SK-N-SH (cell line): ENCODE data around the gene ELAVL2. TPM values are rescaled to one million over a fixed set of nuclear protein-coding genes. Genes with fewer than 3 reads are reported as not detected.

Source experiments
- CTCF ChIA-PET: fragments of 300-600, 350-600 bp; formaldehyde crosslinking; extraction: SDS; loops from one replicate; lab custom pipeline; 2021; lab: Yijun Ruan, JAX
- POLR2A ChIA-PET: fragments of 350-600 bp; sonication (Branson Sonifier 250); formaldehyde crosslinking; extraction: SDS; loops from one replicate; lab custom pipeline; 2020; ENCODE audit warnings: antibody characterized with exemption, inconsistent platforms; lab: Yijun Ruan, JAX
- DNase-seq: peaks from one replicate; pipeline ENCODE4 v3.0.0; 2012
- H2AFZ ChIP-seq: fragments of 200-600 bp; sonication (generic); 2 replicates; pipeline ENCODE4 v1.8.1; 2016; ENCODE audit warnings: antibody characterized with exemption, mild to moderate bottlenecking, low read depth
- H3F3A ChIP-seq: fragments of 200-600 bp; sonication (generic); replicated peaks from 2 replicates; pipeline ENCODE3; 2016; ENCODE audit warnings: antibody characterized with exemption, mild to moderate bottlenecking; ENCODE audit not compliant: insufficient read depth
- H3K27ac ChIP-seq, 2 experiments: fragments of 200-500 bp in 1 of 2; fragments of 200-600 bp in 1 of 2; sonication (Bioruptor generic) in 1 of 2; sonication (generic), shearing (Covaris generic) in 1 of 2; 2 replicates each; pipeline versions ENCODE4 v1.5.1 to v1.6.1; 2014 to 2016; ENCODE audit warnings: low read depth in 2 of 2, inconsistent platforms in 1 of 2, low read length in 1 of 2, mild to moderate bottlenecking in 1 of 2, mixed read lengths in 1 of 2
- H3K27me3 ChIP-seq: fragments of 200-600 bp; sonication (generic), shearing (Covaris generic); 2 replicates; pipeline ENCODE4 v1.6.1; 2016; ENCODE audit warnings: mixed run types; ENCODE audit not compliant: insufficient read depth
- H3K36me3 ChIP-seq, 2 experiments: fragments of 200-500 bp in 1 of 2; fragments of 200-600 bp in 1 of 2; sonication (Bioruptor generic) in 1 of 2; sonication (generic) in 1 of 2; replicated peaks in 1 of 2; 2 replicates each; pipeline versions ENCODE3 to v1.5.1; 2014 to 2016; ENCODE audit warnings: low read length in 1 of 2, mild to moderate bottlenecking in 1 of 2; ENCODE audit not compliant: insufficient read depth in 2 of 2, control insufficient read depth in 1 of 2
- H3K4me1 ChIP-seq, 2 experiments: fragments of 200-500 bp in 1 of 2; fragments of 200-600 bp in 1 of 2; sonication (Bioruptor generic) in 1 of 2; sonication (generic), shearing (Covaris generic) in 1 of 2; 2 replicates each; pipeline versions ENCODE4 v1.5.1 to v1.6.1; 2014 to 2016; ENCODE audit warnings: low read depth in 1 of 2, low read length in 1 of 2, mixed run types in 1 of 2; ENCODE audit not compliant: insufficient read depth in 2 of 2, control insufficient read depth in 1 of 2
- H3K4me2 ChIP-seq: fragments of 200-600 bp; sonication (generic), shearing (Covaris generic); 2 replicates; pipeline ENCODE4 v1.6.1; 2017; ENCODE audit warnings: mixed run types
- H3K4me3 ChIP-seq, 2 experiments: fragments of 200-500 bp in 1 of 2; fragments of 200-600 bp in 1 of 2; sonication (Bioruptor generic) in 1 of 2; sonication (generic), shearing (Covaris generic) in 1 of 2; 2 replicates each; pipeline versions ENCODE4 v1.5.1 to v1.8.1; 2014 to 2016; ENCODE audit warnings: low read depth in 2 of 2, inconsistent platforms in 1 of 2, low read length in 1 of 2, mild to moderate bottlenecking in 1 of 2, mixed read lengths in 1 of 2, moderate library complexity in 1 of 2
- H3K79me2 ChIP-seq: fragments of 200-600 bp; sonication (generic); 2 replicates; pipeline ENCODE4 v1.8.1; 2017; ENCODE audit warnings: mild to moderate bottlenecking; ENCODE audit not compliant: insufficient read depth
- H3K9ac ChIP-seq: fragments of 200-600 bp; sonication (generic); 2 replicates; pipeline ENCODE4 v1.6.1; 2017; ENCODE audit warnings: mixed run types
- H3K9me2 ChIP-seq: fragments of 200-600 bp; sonication (generic); 2 replicates; pipeline ENCODE4 v1.6.1; 2017; ENCODE audit warnings: mixed run types
- H3K9me3 ChIP-seq: fragments of 200-600 bp; sonication (generic); 2 replicates; pipeline ENCODE4 v1.6.1; 2017; ENCODE audit warnings: mixed run types, mild to moderate bottlenecking, moderate library complexity
- H4K20me1 ChIP-seq: fragments of 200-600 bp; sonication (generic); 2 replicates; pipeline ENCODE4 v1.6.1; 2017; ENCODE audit warnings: mild to moderate bottlenecking, mixed run types; ENCODE audit not compliant: insufficient read depth
- CHD2 ChIP-seq: fragments of 150-350 bp; IDR thresholded peaks from 2 replicates; pipeline ENCODE4 v1.6.1; 2018; ENCODE audit warnings: low read length; ENCODE audit not compliant: partially characterized antibody
- EP300 ChIP-seq, 2 experiments: IDR thresholded peaks; 2 replicates each; pipeline versions ENCODE4 v1.4.0 to v1.6.1; 2012; ENCODE audit warnings: borderline replicate concordance in 1 of 2, low read depth in 1 of 2, low read length in 1 of 2
- FOSL2 ChIP-seq: IDR thresholded peaks from 2 replicates; pipeline ENCODE4 v1.4.0; 2012; ENCODE audit warnings: low read depth, mild to moderate bottlenecking, moderate library complexity, borderline replicate concordance
- FOXJ3 ChIP-seq: sonication (generic); formaldehyde crosslinking; IDR thresholded peaks from 2 replicates; pipeline ENCODE4 v1.5.1; 2020; ENCODE audit warnings: mild to moderate bottlenecking, missing genetic modification reagents
- GATA2 ChIP-seq: sonication (generic); formaldehyde crosslinking; IDR thresholded peaks from 2 replicates; pipeline ENCODE4 v1.5.0; 2020; ENCODE audit warnings: mild to moderate bottlenecking, missing genetic modification reagents
- MEF2A ChIP-seq: IDR thresholded peaks from 2 replicates; pipeline ENCODE4 v1.4.0; 2012; ENCODE audit warnings: low read depth, borderline replicate concordance
- NFIC ChIP-seq: IDR thresholded peaks from 2 replicates; pipeline ENCODE4 v1.4.0; 2012; ENCODE audit warnings: borderline replicate concordance
- NRF1 ChIP-seq: IDR thresholded peaks from 2 replicates; pipeline ENCODE4 v1.6.1; 2012; ENCODE audit warnings: low read depth, mild to moderate bottlenecking, low read length
- PBX3 ChIP-seq: IDR thresholded peaks from 2 replicates; pipeline ENCODE4; 2012
- RAD21 ChIP-seq: IDR thresholded peaks from 2 replicates; pipeline ENCODE4 v1.6.1; 2012; ENCODE audit warnings: mild to moderate bottlenecking, low read length
- RCOR1 ChIP-seq: fragments of 150-350 bp; IDR thresholded peaks from 2 replicates; pipeline ENCODE4 v1.6.1; 2017; ENCODE audit warnings: antibody characterized with exemption, low read length
- RXRA ChIP-seq: IDR thresholded peaks from 2 replicates; pipeline ENCODE4 v1.4.0; 2012; ENCODE audit warnings: low read depth, mild to moderate bottlenecking, borderline replicate concordance
- SIN3A ChIP-seq: IDR thresholded peaks from 2 replicates; pipeline ENCODE4 v1.6.1; 2012; ENCODE audit warnings: low read depth, mild to moderate bottlenecking, low read length, moderate library complexity, borderline replicate concordance
- TEAD4 ChIP-seq: IDR thresholded peaks from 2 replicates; pipeline ENCODE4 v1.4.0; 2012; ENCODE audit warnings: mild to moderate bottlenecking, borderline replicate concordance; ENCODE audit not compliant: insufficient read depth
- ZBTB33 ChIP-seq: IDR thresholded peaks from 2 replicates; pipeline ENCODE4 v1.4.0; 2012; ENCODE audit warnings: low read depth, borderline replicate concordance
- WGBS: methylation state at CpG from one replicate; pipeline ENCODE4 v1.1.6; 2017; ENCODE audit warnings: low lambda C conversion rate; 5-methylcytosine and 5-hydroxymethylcytosine counted together
- polyA plus RNA-seq, 3 experiments: library from polyadenylated mRNA; depleted of rRNA; stranded (reverse); fragments of >200 nt; gene quantifications; 2 replicates each; pipeline ENCODE4 v1.2.3, GENCODE V29; 2012
- TF ChIP-seq, protein P1 (sequence below): IDR thresholded peaks from 2 replicates; pipeline ENCODE4 v1.4.0; 2012; ENCODE audit warnings: low read depth, borderline replicate concordance
- TF ChIP-seq, protein P2 (sequence below): fragments of 150-350 bp; IDR thresholded peaks from 2 replicates; pipeline ENCODE4 v1.6.1; 2017; ENCODE audit warnings: antibody characterized with exemption, low read length, low read depth, borderline replicate concordance
- TF ChIP-seq, protein P3 (sequence below): IDR thresholded peaks from 2 replicates; pipeline ENCODE4 v1.6.1; 2012; ENCODE audit warnings: mild to moderate bottlenecking, low read depth, low read length, moderate library complexity

The ELAVL2 gene
- polyA plus RNA-seq, 1 of the 3 experiments (the other 2 are of a cell fraction), result 0.15 TPM

DNA sequence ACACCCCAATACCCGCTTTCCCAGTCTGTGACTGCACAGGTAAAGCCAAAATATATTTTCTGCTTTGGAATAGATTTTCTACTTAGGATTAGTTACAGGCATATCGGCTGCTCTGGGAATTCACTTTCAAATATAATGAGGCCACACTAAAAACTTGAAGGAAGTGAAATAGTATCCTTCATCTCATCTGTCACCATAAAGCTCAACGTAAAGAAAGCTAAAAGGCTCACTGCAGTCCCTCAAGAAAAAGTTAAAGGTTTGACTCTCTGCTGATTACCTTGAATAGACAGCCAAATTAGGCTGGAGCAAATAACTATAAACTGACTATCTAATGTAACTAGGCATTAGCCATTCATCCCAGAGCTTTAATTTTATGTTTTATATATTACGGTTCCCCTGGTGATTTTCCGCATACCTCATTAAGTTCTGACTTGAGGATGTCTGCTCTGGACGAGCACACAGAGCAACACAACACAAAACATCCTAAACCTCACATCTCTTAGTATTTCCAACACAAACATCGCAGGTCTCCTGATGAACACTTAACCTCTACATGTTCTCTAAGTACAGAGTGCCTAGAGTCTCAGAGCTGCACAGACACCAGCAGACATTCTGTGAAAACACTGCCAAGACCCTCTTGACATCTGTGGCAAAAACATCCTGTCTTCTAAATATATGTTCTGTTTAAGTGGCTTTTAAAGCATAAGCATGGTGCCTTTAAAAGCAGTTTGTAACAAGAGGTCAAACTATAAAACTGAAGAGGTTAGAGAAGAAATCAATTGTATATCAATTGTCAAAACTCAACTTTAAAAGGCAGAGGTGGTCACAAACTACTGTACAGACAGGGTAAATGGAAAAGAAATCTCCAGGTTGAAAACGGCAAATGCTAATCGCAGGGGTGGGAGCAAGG is 35.4 kb downstream of the ELAVL2 start:
- CTCF ChIA-PET, result interaction anchor here (1.2 kb wide), 1 partner anchor 36 kb away, joined by 5 read pairs; the partner anchor contains the start of gene ELAVL2
- DNase-seq, result no peak
- H3K9me2 ChIP-seq, result no peaks in the 10 kb centered on the region
- H2AFZ ChIP-seq, result no peak overlapping the region
- TF ChIP-seq TEAD4 (no peak), GATA2 (CRISPR knock-in tag) (no peak), FOXJ3 (CRISPR knock-in tag) (no peak), RXRA (no peak), NFIC (no peak), MEF2A (no peak), SIN3A (no peak), RAD21 (no peak), FOSL2 (no peak), ZBTB33 (no peak), NRF1 (no peak), EP300 (IDR thresholded peaks at IDR 0.05; ENCODE audit: borderline replicate concordance in 1 of 2, low read depth in 1 of 2, low read length in 1 of 2) (no peak), RCOR1 (no peak), PBX3 (no peak), CHD2 (no peak)
- TF ChIP-seq, protein P1, sequence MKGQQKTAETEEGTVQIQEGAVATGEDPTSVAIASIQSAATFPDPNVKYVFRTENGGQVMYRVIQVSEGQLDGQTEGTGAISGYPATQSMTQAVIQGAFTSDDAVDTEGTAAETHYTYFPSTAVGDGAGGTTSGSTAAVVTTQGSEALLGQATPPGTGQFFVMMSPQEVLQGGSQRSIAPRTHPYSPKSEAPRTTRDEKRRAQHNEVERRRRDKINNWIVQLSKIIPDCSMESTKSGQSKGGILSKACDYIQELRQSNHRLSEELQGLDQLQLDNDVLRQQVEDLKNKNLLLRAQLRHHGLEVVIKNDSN, result no peak
- TF ChIP-seq, protein P2, sequence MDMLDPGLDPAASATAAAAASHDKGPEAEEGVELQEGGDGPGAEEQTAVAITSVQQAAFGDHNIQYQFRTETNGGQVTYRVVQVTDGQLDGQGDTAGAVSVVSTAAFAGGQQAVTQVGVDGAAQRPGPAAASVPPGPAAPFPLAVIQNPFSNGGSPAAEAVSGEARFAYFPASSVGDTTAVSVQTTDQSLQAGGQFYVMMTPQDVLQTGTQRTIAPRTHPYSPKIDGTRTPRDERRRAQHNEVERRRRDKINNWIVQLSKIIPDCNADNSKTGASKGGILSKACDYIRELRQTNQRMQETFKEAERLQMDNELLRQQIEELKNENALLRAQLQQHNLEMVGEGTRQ, result no peak
- TF ChIP-seq, protein P3, sequence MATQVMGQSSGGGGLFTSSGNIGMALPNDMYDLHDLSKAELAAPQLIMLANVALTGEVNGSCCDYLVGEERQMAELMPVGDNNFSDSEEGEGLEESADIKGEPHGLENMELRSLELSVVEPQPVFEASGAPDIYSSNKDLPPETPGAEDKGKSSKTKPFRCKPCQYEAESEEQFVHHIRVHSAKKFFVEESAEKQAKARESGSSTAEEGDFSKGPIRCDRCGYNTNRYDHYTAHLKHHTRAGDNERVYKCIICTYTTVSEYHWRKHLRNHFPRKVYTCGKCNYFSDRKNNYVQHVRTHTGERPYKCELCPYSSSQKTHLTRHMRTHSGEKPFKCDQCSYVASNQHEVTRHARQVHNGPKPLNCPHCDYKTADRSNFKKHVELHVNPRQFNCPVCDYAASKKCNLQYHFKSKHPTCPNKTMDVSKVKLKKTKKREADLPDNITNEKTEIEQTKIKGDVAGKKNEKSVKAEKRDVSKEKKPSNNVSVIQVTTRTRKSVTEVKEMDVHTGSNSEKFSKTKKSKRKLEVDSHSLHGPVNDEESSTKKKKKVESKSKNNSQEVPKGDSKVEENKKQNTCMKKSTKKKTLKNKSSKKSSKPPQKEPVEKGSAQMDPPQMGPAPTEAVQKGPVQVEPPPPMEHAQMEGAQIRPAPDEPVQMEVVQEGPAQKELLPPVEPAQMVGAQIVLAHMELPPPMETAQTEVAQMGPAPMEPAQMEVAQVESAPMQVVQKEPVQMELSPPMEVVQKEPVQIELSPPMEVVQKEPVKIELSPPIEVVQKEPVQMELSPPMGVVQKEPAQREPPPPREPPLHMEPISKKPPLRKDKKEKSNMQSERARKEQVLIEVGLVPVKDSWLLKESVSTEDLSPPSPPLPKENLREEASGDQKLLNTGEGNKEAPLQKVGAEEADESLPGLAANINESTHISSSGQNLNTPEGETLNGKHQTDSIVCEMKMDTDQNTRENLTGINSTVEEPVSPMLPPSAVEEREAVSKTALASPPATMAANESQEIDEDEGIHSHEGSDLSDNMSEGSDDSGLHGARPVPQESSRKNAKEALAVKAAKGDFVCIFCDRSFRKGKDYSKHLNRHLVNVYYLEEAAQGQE, result no peak
- TF ChIP-seq, all 33 proteins: peak for 0
- Histone ChIP-seq H3K4me2 (no peak overlapping the region), H3K36me3 (no peaks in the 10 kb centered on the region), H3K27ac (no peak overlapping the region), H3K4me1 (no peaks in the 10 kb centered on the region), H3K9ac (no peak overlapping the region), H3F3A (no peaks in the 10 kb centered on the region), H3K79me2 (no peaks in the 10 kb centered on the region), H3K27me3 (no peaks in the 10 kb centered on the region), H3K9me3 (no peaks in the 10 kb centered on the region), H3K4me3 (no peak overlapping the region), H4K20me1 (no peaks in the 10 kb centered on the region)
- 44% methylated on average over 9 of the region's 9 CpGs for WGBS
- POLR2A ChIA-PET, result no interaction called here
